Transverse colon (tissue), 3 donors: Measurements from ENCODE around the gene VASN.

Experiments used
- CTCF ChIP-seq, 5 experiments: fragments of 200-600 bp in 3 of 5; fragments of 450-650 bp in 2 of 5; sonication (generic) in 3 of 5; IDR thresholded peaks; 1 replicate in 2 of 5; 2 replicates in 3 of 5; pipeline ENCODE4 v1.5.1; 2016 to 2017; ENCODE audit warnings: antibody characterized with exemption in 5 of 5, inconsistent platforms in 3 of 5, mild to moderate bottlenecking in 2 of 5, moderate library complexity in 1 of 5
- EP300 ChIP-seq: sonication (generic); formaldehyde crosslinking; IDR thresholded peaks from one replicate; pipeline ENCODE4 v1.6.1; 2017; ENCODE audit warnings: antibody characterized with exemption, low read depth
- POLR2A ChIP-seq: fragments of 450-650 bp; IDR thresholded peaks from one replicate; pipeline ENCODE4 v1.6.1; 2016; ENCODE audit warnings: antibody characterized with exemption, mild to moderate bottlenecking, moderate library complexity

GRCh38 chr16:4361033-4361943, 10.4 kb upstream of the VASN start:
- TF ChIP-seq CTCF (IDR thresholded peaks at IDR 0.05) (no peak), EP300 (no peak), POLR2A (no peak)
